Stomach smooth muscle (tissue), 2 donors: ENCODE data around the gene TFG.
"Not testable (repeated sequence)": the region's sequence is repeated elsewhere in the genome, so short reads cannot be mapped to it uniquely, and the experiment has no call there.

Experiments used
- H3K27ac ChIP-seq: one replicate; pipeline ENCODE4 v1.7.0; 2013; ENCODE audit warnings: mild to moderate bottlenecking, low read length, inconsistent platforms
- H3K27me3 ChIP-seq, 2 donors: one replicate each; pipeline ENCODE4 v1.7.0; 2013; ENCODE audit warnings: low read length in 2 of 2; ENCODE audit not compliant: insufficient read depth in 2 of 2, control insufficient read depth in 1 of 2
- H3K36me3 ChIP-seq, 2 donors: one replicate each; pipeline ENCODE4 v1.7.0; 2013; ENCODE audit warnings: low read length in 2 of 2; ENCODE audit not compliant: control insufficient read depth in 2 of 2, insufficient read depth in 2 of 2
- H3K4me1 ChIP-seq: one replicate; pipeline ENCODE4 v1.7.0; 2013; ENCODE audit warnings: low read length; ENCODE audit not compliant: control insufficient read depth, insufficient read depth
- H3K4me3 ChIP-seq, 2 donors: one replicate each; pipeline ENCODE4 v1.7.0; 2013; ENCODE audit warnings: low read length in 2 of 2
- H3K9ac ChIP-seq, 2 donors: one replicate each; pipeline ENCODE4 v1.7.0; 2013; ENCODE audit warnings: low read length in 2 of 2, mild to moderate bottlenecking in 1 of 2
- H3K9me3 ChIP-seq, 2 donors: one replicate each; pipeline ENCODE4 v1.7.0; 2013; ENCODE audit warnings: low read length in 2 of 2; ENCODE audit not compliant: control insufficient read depth in 2 of 2
- donor health status: healthy.
- donor health status: Pancreatic carcinoma.

The TFG gene

GRCh38 chr3:100708989-100709841, at the start of gene TFG:
Gene TFG, plus strand, starts transcription at chr3:100709494. Its CDS starts 4,192 bp downstream, at chr3:100713686.
- Histone ChIP-seq H3K9me3 (no peaks in the 10 kb centered on the region), H3K4me3 (peak within 1 kb of the TSS; percentile 74 to 78), H3K27me3 (no peaks in the 10 kb centered on the region), H3K36me3 (no peaks in the 10 kb centered on the region), H3K27ac (peak within 1 kb of the TSS; percentile 86), H3K4me1 (peaks cover 3% of the 10 kb centered on the region), H3K9ac (peak within 1 kb of the TSS; percentile 63 to 84)

GRCh38 chr3:100661294-100661693, 48.0 kb upstream of the TFG start:
- not testable (repeated sequence) for H3K4me3 ChIP-seq

GRCh38 chr3:100662113-100662823, 47.0 kb upstream of the TFG start:
- Histone ChIP-seq H3K27me3 (no peaks in the 10 kb centered on the region), H3K9me3 (no peaks in the 10 kb centered on the region), H3K4me1 (no peaks in the 10 kb centered on the region), H3K27ac (no peak overlapping the region), H3K4me3 (no peak overlapping the region), H3K36me3 (no peaks in the 10 kb centered on the region), H3K9ac (no peak overlapping the region)

More at GRCh38 chr3:100661294-100661693, 48.0 kb upstream of the TFG start:
- not testable (repeated sequence) for H3K36me3 ChIP-seq, H3K27me3 ChIP-seq, H3K27ac ChIP-seq, H3K4me1 ChIP-seq, H3K9ac ChIP-seq, H3K9me3 ChIP-seq

- Histone ChIP-seq H3K36me3 (no peaks in the 10 kb centered on the region), H3K4me3 (no peak overlapping the region), H3K9me3 (no peaks in the 10 kb centered on the region), H3K9ac (no peak overlapping the region), H3K27me3 (no peaks in the 10 kb centered on the region), H3K27ac (no peak overlapping the region), H3K4me1 (no peaks in the 10 kb centered on the region)
Observed at GRCh38 chr3:100665230-100665629, 44.1 kb upstream of the TFG start.

GRCh38 chr3:100666699-100667098, 42.6 kb upstream of the TFG start:
- H3K4me1 ChIP-seq, H3K9ac ChIP-seq, H3K36me3 ChIP-seq, H3K4me3 ChIP-seq, H3K27me3 ChIP-seq, H3K27ac ChIP-seq, H3K9me3 ChIP-seq: not testable (repeated sequence)

- H3K9me3 ChIP-seq, H3K9ac ChIP-seq, H3K27ac ChIP-seq, H3K27me3 ChIP-seq, H3K36me3 ChIP-seq, H3K4me3 ChIP-seq, H3K4me1 ChIP-seq: not testable (repeated sequence)
Observed at GRCh38 chr3:100667316-100667715, 42.0 kb upstream of the TFG start.

- not testable (repeated sequence) for H3K4me1 ChIP-seq, H3K36me3 ChIP-seq, H3K9ac ChIP-seq, H3K27ac ChIP-seq, H3K9me3 ChIP-seq, H3K27me3 ChIP-seq, H3K4me3 ChIP-seq
Observed at GRCh38 chr3:100670995-100671394, 38.3 kb upstream of the TFG start.

GRCh38 chr3:100681496-100681895, 27.8 kb upstream of the TFG start:
- Histone ChIP-seq H3K27ac (no peak overlapping the region), H3K9ac (no peak overlapping the region), H3K4me3 (no peak overlapping the region), H3K4me1 (no peaks in the 10 kb centered on the region), H3K36me3 (no peaks in the 10 kb centered on the region), H3K9me3 (peaks cover 0 to 3% of the 10 kb centered on the region in 2 donors), H3K27me3 (no peaks in the 10 kb centered on the region)

- no peaks in the 10 kb centered on the region for H3K4me1 ChIP-seq
- no peaks in the 10 kb centered on the region for H3K36me3 ChIP-seq
- H3K4me3 ChIP-seq, result no peak overlapping the region
- no peak overlapping the region for H3K27ac ChIP-seq
- H3K9me3 ChIP-seq, result peaks cover 0 to 3% of the 10 kb centered on the region in 2 donors
- H3K9ac ChIP-seq, result no peak overlapping the region
- no peaks in the 10 kb centered on the region for H3K27me3 ChIP-seq
Observed at GRCh38 chr3:100682056-100682853, 27.0 kb upstream of the TFG start.

- H3K27me3 ChIP-seq, result no peaks in the 10 kb centered on the region
- peaks cover 0 to 3% of the 10 kb centered on the region in 2 donors for H3K9me3 ChIP-seq
- no peak overlapping the region for H3K9ac ChIP-seq
- no peaks in the 10 kb centered on the region for H3K4me1 ChIP-seq
- no peaks in the 10 kb centered on the region for H3K36me3 ChIP-seq
- no peak overlapping the region for H3K4me3 ChIP-seq
- H3K27ac ChIP-seq, result no peak overlapping the region
Observed at GRCh38 chr3:100682854-100683760, 26.2 kb upstream of the TFG start.
